Measurements from ENCODE around the gene TUBGCP3.
A peak's percentile ranks its signal among the peaks of the same experiment; 100 is the strongest.

TUBGCP3 gene

GRCh38 chr13:112587212-112587763 is 665 bp downstream of the TUBGCP3 start:
- TF ChIP-seq CTCF (IDR thresholded peaks at IDR 0.05; ENCODE audit: low read depth, low read length, missing control alignments) = no peak
- peak overlapping the region; percentile 84 for H3K4me3 ChIP-seq (replicated peaks; ENCODE audit: low read depth, low read length)
- no peak for DNase-seq (ENCODE audit: extremely low read depth, low read depth)

- H3K4me3 ChIP-seq (replicated peaks; ENCODE audit: low read depth, low read length) = peak overlapping the region; percentile 84
- no peak for TF ChIP-seq CTCF (IDR thresholded peaks at IDR 0.05; ENCODE audit: low read depth, low read length, missing control alignments)
- no peak for DNase-seq (ENCODE audit: extremely low read depth, low read depth)
Observed at GRCh38 chr13:112586334-112586960, 1.5 kb downstream of the TUBGCP3 start.

GRCh38 chr13:112583592-112584277 is 4.2 kb downstream of the TUBGCP3 start:
- DNase-seq (ENCODE audit: extremely low read depth, low read depth) = no peak
- TF ChIP-seq CTCF (IDR thresholded peaks at IDR 0.05; ENCODE audit: low read depth, low read length, missing control alignments) = no peak
- H3K4me3 ChIP-seq (replicated peaks; ENCODE audit: low read depth, low read length) = no peak overlapping the region

- TF ChIP-seq CTCF (IDR thresholded peaks at IDR 0.05; ENCODE audit: low read depth, low read length, missing control alignments) = no peak
- no peak overlapping the region for H3K4me3 ChIP-seq (replicated peaks; ENCODE audit: low read depth, low read length)
- DNase-seq (ENCODE audit: extremely low read depth, low read depth) = no peak
Observed at GRCh38 chr13:112582263-112582662, 5.7 kb downstream of the TUBGCP3 start.

GRCh38 chr13:112580912-112581311 is 7.0 kb downstream of the TUBGCP3 start:
- no peak overlapping the region for H3K4me3 ChIP-seq (replicated peaks; ENCODE audit: low read depth, low read length)
- DNase-seq (ENCODE audit: extremely low read depth, low read depth) = no peak
- no peak for TF ChIP-seq CTCF (IDR thresholded peaks at IDR 0.05; ENCODE audit: low read depth, low read length, missing control alignments)

- no peak overlapping the region for H3K4me3 ChIP-seq (replicated peaks; ENCODE audit: low read depth, low read length)
- DNase-seq (ENCODE audit: extremely low read depth, low read depth) = no peak
- TF ChIP-seq CTCF (IDR thresholded peaks at IDR 0.05; ENCODE audit: low read depth, low read length, missing control alignments) = no peak
Observed at GRCh38 chr13:112580211-112580610, 7.7 kb downstream of the TUBGCP3 start.

Data from HFF-Myc (cell line).